ENCODE data around the gene THBS2.
A peak's percentile ranks its signal among the peaks of the same experiment; 100 is the strongest.
"Not testable (repeated sequence)": the region's sequence is repeated elsewhere in the genome, so short reads cannot be mapped to it uniquely, and the experiment has no call there.

THBS2 gene

DNA sequence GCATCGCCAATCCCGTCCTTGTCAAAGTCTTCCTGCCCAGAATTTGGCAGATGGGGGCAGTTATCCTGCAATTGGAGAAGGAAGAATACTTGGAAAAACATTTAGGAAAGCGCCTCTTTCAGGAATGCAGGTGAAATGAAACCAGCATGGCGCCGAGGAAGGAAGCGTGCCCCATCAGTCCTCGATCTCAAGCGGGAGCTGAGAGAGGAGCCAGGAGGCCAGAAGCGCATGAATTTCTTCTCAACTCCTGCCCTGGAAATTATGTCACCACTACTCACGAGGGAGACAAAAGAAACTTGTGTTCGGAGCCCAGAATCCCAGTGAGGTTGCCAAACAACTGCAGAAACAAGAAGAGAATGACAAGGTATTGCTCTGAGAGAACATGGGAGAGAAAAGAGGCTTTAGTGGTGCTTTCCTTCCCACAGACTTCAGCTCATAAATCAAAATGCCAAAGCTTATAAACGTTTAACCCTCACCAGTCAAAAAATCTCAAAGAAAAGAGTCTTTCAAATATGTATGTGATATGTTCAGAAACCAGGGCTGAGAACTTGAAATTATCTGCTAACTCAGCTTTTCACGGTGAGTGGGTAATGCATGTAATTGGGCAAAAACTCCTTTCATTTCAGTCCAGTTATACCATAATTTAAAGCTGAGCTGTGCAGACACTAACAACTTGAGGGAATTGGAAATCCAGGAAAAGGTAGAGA is 23.9 kb downstream of the THBS2 start:
- no peak for DNase-seq

DNA sequence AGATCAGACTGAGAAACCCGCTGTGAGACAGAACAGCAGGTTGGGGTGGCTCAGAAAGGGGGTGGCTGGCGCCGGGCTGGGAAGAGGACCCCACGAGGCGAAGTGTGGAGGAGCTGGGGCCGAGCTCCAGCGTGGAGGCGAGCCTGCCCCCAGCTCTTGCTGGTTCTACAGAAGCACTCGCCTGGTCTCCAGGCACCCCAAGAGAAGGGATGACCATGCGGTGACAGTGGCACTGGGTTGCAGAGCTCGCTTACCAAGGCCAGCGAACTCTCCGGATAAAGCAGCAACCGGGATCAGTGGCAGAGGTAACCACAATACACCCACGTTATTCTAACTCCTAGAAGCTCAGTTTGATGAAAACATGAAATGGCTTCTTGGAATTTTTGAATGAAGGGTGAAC is 26.5 kb downstream of the THBS2 start:
- DNase-seq, result no peak

DNA sequence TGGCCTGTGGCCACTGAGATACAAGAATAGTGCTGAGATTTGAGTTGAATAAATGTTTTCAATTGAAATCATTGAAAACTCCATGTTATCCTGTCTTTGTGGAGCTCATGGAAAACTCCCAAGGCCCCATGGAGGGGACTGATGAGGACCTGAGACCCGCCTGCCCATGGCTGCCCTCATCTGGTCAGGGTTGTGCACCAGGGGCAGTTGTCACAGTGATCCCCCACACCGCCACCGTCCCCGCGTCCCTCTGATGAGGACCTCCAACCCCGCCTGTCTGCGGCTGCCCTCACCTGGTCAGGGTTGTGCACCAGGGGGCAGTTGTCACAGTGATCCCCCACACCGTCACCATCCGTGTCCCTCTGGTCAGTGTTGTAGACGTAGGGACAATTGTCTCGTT is 27.8 kb downstream of the THBS2 start:
- DNase-seq, result no peak

DNA sequence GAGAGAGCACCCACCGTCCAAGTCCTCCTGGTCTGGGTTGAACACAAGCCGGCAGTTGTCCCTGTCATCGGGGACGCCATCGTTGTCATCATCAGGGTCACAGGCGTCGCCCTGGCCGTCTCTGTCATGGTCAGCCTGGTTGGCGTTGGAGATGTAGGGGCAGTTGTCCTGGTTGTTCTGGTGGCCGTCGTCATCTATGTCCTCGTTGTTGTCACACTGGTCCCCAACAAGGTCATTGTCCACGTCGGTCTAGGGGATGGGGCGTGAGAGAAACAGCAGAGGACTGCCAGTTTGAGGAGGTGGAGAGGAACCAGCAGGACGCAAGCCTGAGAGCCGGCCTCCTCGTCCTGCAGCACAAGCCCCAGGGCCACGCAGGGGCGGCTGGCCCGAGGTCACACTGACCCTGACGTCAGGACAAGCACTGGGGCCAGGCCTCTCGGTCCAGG is 28.5 kb downstream of the THBS2 start:
- no peak for DNase-seq

DNA sequence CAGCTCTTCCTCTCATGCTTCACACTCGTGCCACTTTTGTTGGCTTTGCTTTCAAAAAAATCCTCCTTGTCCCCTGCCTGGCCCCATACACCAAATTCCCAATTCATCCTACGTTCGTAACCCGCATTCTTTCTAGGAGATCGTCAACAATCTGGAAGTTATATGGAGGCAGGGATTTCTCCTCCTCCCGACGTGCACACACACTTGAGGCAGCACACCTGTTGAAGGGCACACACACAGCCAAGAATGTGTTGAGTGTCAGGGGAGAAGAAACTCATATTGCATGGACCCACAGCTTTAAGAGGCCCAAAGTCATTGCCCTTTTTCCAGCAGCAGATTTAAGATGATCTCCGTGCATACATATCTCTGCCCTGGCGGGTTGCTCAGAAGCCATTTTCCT is 28.9 kb downstream of the THBS2 start:
- DNase-seq, result no peak

DNA sequence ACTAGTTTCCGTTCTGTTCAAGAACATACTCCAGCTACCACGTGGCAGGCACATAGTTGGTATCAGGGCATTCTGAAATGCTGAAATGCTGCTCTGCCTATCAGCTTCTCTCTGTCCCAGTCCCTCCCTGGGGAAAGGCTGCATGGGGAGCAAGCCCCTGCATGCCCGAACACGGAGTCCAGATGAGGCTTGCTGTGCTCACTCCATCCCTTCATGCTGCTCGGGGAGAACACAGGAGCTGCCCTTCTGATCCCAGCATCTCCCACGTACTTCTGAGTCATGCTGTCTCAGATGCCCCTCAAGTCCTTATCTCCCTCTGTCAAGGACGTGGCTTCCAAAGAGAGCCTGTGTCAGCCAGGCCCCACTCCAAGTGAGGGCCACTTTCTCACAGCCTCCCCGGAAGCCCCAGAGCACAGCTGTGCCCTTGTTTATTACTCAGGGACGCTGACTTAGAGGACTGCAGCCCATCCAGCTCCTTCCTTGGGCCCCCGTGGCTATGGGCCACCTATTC is 29.4 kb downstream of the THBS2 start:
- no peak for DNase-seq

DNA sequence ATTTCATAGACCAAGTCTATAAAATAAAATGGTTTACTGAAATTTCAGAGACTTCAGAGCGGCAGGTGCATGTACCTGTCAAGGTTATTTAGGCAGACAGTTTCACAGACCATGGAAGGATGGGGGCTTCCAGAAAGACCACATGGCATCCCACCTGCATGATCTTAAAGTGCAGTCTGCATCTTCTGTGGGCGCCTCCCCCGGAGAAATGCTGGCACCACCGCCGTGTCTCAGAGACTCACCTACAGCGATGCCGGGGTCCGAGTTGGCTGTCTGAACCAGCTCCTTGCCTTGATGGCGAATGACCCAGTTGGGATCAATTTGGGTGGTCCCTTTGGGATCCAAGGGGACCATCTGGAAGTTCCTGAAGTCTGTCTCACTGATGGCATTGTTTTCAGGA is 30.6 kb downstream of the THBS2 start:
- no peak for DNase-seq

DNA sequence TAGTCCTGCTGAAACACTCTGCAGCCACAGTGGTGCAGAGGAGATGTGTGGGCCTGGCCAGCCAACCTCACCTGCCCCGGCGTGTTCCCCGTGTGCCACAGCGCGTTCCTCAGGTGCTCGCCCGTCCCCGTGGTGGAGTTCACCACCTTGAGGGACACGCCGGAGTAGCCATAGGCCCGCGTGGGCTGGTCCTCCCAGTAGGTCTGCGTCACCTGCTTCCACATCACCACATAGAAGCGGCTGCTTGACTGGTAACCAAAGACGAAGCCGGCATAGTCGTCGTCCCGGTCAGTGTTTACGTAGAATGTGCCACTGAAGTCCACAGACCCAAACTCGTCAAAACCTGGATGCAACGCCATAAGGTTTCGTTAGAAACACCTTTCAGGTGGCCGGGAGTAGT is 31.5 kb downstream of the THBS2 start:
- no peak for DNase-seq

DNA sequence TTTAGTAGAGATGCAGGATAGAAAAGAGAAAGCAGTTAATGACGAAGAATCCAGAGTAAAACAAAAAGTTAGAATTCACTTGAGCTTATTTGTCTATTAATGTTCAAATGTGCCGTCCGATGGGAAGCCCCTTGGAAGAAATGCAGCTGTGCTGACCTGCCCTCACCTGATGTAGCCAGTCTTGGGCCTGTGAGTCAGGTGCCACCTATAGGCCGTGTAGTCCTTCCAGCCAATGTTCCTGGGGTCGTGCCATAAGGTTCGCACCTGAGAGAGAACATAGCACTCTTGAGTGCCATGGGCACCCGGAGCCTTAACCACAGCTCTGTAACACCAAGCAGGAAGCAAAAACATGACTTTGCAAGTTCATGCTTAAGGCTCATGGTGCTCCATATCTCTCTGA is 32.4 kb downstream of the THBS2 start:
- no peak for DNase-seq

DNA sequence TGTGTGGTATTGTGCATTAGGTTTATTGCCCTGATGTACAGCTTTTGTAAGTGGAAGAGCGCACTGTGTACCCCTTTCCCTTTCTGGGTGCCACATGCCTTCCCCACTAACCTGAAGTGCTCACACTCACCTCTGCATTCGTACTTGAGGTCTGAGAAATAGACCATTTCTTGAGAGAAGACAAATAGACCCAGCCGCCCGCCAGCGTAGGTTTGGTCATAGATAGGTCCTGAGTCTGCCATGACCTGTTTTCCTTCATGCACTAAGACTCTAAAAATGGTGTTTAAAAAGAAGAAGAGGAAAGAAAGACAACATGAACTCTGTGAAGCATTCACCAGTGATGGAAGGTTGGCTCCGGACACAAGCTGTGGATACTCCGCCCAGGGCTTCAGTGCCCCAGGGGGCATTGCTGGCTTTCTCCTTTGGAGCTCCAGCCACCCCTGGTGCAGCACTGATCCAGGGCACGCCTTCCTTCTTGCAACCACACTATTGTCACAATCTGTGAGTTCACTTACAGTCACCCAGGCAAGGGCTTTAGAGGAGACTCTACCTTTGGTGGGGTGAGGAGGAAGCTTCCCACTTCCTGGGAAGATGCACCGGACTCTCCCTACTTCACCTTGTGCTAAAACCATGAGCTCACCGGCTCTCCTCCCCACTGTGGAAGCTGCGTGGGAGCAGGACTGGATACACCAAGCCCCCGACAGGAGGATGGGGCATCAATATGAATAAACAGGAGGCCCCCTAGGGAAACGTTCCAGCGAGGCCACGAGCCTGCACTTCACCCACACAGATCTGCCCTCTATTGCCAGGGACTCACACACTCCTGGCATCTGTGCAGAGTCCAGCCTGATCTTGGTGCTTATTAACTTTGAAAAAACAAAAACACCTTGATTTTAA is 33.3 kb downstream of the THBS2 start:
- no peak for DNase-seq

DNA sequence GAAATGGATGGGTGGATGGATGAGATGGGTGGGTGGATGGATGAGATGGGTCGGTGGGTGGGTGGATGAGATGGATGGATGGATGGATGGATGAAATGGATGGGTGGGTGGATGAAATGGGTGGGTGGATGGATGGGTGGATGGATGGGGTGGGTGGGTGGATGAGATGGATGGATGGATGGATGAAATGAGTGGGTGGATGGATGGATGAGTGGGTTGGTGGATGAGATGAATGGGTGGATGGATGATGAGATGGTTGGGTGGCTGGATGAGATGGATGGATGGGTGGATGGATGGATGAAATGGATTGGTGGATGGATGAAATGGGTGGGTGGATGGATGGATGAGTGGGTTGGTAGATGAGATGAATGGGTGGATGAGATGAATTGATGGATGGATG is 35.7 kb downstream of the THBS2 start:
- DNase-seq, result no peak

DNA sequence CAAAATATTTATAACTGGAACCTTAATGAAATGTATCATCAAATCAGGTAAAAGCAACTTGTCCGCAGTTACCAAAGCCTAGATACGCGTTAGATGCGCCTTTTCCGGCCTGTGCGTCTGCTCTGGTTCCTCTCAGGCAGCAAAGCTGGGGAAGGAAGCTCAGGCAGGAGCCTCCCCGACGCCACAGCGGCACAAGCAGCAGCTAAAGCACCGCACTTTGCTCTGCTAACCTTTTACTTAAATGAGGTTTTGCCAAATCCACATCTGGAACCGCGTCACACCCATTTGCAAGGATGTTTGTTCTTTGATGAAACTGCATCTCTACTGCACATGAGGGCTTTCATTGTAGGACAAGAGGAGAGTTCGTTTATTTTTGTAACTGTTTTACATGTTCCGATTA is 36.8 kb downstream of the THBS2 start:
- DNase-seq, result no peak

DNA sequence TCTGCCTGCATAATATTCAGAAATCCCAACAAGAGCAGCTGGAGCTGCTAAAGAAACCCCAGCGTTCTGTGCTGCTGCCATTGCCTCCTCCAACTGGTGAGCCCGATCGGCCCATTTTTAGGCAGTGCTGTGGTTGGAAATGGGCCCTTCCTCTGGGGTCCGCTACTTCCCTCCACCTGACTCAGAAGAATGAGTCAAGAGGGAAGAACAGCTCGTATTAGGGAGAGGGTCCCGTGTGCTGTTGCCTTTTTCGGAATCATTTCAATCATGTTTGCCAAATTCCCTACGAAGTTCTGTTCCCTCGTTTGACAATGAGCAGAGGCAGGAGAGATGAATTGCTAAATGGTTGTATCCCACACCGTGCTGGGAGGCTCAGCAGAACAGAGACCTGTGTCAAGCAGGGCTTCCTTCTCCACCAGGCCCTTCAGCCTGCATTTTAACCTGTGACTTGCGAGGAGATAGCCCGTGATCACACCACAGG is 38.4 kb downstream of the THBS2 start:
- no peak for DNase-seq

DNA sequence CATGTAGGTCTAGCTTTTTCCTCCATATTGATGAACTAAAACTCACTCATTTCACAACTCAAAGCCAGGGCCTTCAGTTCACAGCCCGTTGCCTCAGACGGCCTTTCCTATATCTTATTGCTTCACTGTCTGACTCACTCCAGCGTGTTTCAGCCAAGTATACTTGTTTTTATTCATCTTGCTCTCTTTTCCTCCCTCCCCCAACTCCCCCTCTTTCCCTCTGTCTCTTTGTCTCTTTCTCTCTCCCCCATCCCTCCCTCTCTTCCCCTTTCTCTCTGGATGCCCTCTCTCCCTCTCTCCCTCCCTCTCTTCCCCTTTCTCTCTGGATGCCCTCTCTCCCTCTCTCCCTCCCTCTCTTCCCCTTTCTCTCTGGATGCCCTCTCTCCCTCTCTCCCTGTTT is 38.9 kb downstream of the THBS2 start:
- not testable (repeated sequence) for DNase-seq

DNA sequence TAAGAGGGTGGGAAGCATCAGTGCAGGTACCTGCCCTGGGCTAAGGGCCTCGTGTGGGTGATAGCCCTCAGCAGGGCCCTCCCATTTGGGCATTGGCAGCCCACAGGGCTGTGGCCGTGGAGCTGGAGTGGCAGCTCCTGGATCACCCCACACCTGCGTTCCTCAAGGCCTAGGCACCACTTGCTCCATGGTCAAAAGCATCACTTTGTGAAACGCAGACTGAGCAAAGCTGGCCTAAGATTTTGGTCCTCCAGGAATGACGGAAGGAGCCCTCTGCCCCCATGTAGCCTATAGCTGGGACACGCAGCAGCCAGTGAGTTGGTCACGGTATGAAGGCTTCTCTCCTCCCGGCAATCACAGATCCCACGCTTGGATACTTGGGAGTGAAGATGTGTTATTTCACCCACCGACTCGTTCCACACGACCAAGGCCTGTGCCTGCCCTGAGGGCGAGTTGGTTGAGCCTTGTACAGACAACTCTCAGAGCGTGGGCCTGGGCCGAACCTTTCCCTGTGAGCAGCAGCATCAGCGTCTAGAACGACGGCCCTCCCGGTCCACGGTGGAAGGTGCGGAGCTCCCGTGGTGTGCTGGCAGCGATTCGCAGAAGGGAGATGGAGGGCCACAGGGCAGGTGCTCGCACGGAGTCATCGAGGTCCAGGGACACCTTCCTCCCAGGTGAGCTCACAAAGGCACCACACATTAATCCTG is 39.7 kb downstream of the THBS2 start:
- DNase-seq, result no peak

DNA sequence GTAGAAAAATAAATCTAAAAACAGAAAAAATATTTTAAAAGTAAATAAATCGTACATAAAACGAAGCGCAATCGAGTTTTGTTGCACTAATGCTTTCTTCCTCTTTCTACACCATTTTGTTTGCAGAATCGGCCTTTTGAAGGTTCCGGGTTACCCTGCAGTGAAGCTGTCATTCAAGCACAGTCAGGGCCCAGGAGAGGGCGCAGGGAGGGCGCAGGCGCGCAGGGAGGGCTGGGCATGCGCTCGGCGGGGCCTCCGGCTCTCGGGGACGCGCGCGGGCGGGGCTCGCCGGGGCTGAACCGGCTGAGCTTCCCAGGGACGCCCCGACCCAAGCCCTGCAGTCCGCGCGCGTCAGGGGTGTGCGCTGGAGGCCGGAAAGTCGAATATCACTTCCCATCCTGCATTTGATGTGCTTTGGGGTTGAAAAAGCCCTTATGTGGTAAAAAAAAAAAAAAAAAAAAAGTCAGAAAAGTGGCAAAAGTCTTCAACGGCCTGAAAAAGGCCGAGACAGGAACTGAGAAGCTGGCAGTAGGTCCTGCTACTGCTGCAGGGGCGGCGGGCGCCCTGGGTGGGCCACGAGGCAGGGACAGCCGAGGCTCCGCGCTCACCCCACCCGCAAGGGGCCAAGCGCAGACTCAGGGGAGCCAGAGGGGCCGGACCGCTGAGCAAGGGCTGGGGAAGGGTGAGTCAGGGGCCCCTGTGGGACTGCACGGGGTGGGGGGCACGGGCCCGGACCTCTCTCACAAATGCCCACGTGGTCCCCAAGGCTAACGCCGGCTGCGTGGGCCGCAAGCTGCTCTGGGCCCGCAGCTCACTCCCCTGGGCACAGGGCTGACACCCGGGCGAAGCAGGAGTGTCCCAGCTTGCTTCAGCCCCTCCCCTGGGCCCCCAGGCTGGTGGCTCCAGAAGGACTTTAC is 40.5 kb downstream of the THBS2 start:
- peak; percentile 78 for DNase-seq

DNA sequence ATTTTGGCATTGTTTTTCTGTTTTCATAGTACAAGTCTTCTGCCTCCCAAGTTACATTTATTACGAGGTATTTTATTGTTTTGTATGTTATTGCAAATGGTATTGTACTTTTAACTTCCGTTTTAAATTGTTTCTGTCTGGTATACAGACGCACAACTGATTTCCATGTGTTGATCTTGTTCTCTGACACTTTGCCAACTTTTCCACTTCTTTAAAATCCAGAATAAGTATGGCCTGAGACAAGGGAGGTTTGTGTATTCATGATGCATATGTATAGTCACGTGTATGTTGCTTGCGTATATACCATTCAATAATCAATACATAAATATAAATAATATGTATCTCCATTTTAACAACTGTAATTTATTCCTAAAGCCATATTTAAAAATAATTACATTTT is 41.2 kb downstream of the THBS2 start:
- DNase-seq, result no peak

DNA sequence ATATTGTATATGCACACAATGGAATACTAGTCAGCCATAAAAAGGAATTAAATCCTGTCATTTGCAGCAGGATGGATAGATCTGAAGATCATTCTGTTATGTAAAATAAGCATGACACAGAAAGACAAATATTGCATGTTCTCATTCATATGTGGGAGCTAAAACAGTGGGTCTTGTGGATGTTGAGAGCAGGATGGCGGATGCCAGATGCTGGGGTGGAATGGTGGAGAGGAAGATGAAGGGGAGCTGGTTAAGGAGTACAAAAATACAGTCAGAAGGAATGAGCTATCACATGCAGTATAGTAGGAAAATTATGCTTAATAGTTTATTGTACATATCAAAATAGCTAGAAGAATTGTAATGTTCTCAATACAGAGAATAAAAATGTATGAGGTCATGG is 41.8 kb downstream of the THBS2 start:
- no peak for DNase-seq

DNA sequence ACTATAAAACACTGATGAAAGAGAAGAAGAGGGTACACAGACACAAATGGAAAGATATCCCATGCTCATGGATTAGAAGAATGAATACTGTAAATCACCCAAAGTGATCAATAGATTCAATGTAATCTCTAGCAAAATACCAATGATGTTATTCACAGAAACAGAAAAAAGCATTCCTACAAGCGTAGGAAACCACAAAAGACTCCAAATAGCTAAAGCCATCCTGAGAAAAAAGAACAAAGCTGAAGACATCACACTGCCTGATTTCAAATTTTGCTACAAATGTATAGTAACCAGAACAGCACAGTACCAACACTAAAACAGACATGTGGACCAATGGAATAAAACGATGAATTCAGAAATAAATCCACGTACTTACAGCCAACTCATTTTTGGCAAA is 43.0 kb downstream of the THBS2 start:
- DNase-seq, result no peak

DNA sequence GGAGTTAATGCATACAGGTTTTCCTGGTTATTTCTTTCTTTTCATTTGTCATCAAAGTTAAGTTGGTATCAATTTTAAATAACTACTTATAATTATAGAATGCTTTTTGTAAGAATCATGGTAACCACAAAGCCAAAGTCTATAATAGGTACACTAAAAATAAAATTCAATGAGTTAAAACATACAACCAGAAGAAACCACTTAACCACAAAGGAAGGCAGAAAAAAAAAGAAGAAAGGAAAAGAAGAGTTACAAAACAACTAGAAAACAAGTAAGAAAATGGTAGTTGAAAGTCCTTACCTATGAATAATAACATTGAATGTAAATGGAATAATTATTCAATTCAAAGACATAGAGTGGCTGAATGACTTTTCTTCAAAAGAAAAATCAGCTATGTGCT is 45.6 kb downstream of the THBS2 start:
- DNase-seq, result no peak

DNA sequence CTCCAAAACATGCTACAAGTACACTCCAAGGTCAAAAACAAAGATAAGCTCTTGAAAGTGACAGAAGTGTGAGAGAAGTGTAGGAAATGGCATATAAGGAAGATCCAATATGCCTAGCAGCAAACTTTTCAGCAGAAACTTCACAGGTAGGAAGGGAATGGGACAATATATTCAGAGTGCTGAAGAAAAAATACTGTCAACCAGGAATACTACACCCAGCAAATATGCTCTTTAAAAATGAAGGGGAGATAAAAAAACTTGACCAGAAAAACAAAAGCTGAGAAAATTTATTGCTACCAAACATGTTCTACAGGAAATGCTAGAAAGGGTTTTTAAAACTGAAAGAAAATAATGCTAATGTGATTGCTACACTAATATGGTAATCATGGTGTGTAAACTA is 46.2 kb downstream of the THBS2 start:
- no peak for DNase-seq
